Measurements from ENCODE around the gene SCMH1.

SCMH1 gene

DNA sequence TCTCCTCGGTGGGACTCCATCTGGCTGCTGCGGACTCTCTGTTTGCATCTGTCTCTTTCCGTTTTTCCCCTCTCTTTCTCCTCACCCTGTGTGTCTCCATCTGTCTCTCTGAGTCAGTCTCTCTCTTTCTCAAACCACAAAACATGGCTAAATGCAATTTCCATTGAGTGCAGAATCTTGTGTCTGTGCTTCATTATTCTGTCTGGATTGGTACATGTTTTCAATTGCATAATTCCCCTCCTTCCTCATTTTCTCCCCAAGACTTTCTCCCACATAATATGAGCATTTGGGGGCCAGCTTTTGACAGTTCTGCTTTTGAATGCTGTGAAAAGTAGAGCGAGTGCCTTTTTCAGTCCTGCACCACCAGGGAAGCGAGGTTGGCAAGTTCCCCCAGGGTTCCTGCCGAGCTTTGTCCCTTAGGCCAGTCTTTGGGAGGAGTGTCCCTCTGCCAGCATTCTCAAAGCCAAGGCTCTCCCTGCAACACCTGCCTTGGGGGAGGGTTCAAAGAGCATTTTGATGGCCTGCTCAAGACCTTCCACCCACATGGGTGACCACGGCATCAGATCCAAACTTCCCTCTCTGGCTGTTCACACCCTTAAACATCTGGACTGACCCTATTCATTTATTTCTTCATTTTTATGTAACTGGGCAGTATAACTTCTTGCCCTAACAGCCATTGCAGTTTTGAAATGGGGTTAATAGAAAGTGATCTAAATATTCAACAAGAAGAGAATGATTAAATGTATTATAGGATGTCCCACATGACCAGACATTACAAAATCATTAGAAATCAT, 32.8 kb upstream of the SCMH1 start (continued):
- TF ChIP-seq ZNF214 (tag by site-specific recombination; IDR thresholded peaks at IDR 0.05; ENCODE audit: borderline replicate concordance) (no peak), OVOL3 (tag by site-specific recombination; IDR thresholded peaks at IDR 0.05) (no peak), IKZF3 (tag by site-specific recombination; IDR thresholded peaks at IDR 0.05) (no peak), KLF9 (tag by site-specific recombination; IDR thresholded peaks at IDR 0.05; ENCODE audit: low read depth) (no peak), ZNF335 (tag by site-specific recombination; conservative IDR thresholded peaks at IDR 0.05) (no peak), ZNF629 (tag by site-specific recombination; IDR thresholded peaks at IDR 0.05) (no peak), ZNF146 (tag by site-specific recombination; IDR thresholded peaks at IDR 0.05) (no peak), ZNF23 (tag by site-specific recombination; IDR thresholded peaks at IDR 0.05; ENCODE audit: borderline replicate concordance) (no peak)

DNA sequence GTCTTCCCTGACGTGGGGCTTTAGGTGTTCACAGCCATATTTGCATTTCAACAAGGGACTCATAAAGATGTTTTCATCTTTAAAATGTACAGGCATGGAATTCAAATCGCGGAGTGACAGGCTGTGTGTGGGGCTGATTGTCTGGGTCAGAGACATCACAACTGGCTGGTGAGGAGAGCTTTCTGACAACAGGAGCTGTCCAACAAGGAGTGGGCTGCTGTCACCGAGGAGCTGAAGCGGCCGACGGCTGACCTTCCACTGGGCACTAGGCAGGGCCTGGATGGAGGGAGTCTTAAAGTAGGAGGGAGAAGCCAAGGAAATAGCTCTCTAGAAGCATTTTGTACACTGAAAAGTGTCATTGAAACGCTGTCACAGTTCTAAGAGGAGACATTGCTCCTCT, 30.5 kb upstream of the SCMH1 start:
- H3K4me1 ChIP-seq (ENCODE audit: control insufficient read depth, insufficient read depth, low read length) = no peaks in the 10 kb centered on the region
- H3K36me3 ChIP-seq (ENCODE audit: control insufficient read depth in 2 of 2, insufficient read depth in 1 of 2, low read length in 2 of 2) = no peaks in the 10 kb centered on the region
- TF ChIP-seq ZNF791 (tag by site-specific recombination; IDR thresholded peaks at IDR 0.05) = no peak
- TF ChIP-seq, protein P1, sequence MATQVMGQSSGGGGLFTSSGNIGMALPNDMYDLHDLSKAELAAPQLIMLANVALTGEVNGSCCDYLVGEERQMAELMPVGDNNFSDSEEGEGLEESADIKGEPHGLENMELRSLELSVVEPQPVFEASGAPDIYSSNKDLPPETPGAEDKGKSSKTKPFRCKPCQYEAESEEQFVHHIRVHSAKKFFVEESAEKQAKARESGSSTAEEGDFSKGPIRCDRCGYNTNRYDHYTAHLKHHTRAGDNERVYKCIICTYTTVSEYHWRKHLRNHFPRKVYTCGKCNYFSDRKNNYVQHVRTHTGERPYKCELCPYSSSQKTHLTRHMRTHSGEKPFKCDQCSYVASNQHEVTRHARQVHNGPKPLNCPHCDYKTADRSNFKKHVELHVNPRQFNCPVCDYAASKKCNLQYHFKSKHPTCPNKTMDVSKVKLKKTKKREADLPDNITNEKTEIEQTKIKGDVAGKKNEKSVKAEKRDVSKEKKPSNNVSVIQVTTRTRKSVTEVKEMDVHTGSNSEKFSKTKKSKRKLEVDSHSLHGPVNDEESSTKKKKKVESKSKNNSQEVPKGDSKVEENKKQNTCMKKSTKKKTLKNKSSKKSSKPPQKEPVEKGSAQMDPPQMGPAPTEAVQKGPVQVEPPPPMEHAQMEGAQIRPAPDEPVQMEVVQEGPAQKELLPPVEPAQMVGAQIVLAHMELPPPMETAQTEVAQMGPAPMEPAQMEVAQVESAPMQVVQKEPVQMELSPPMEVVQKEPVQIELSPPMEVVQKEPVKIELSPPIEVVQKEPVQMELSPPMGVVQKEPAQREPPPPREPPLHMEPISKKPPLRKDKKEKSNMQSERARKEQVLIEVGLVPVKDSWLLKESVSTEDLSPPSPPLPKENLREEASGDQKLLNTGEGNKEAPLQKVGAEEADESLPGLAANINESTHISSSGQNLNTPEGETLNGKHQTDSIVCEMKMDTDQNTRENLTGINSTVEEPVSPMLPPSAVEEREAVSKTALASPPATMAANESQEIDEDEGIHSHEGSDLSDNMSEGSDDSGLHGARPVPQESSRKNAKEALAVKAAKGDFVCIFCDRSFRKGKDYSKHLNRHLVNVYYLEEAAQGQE (tag by site-specific recombination; IDR thresholded peaks at IDR 0.05) = peak; percentile 73
- no peak overlapping the region for H3K27ac ChIP-seq (ENCODE audit: extremely low read depth, low read depth, low read length)
- no peaks in the 10 kb centered on the region for H3K9me3 ChIP-seq (ENCODE audit: control insufficient read depth, insufficient read depth, low read depth, low read length)
- ChIA-PET CTCF (interaction anchor here (0.6 to 1.9 kb wide), 3 partner anchors 10 to 163 kb away, joined by 3 to 11 read pairs (median 3); no protein-coding TSS in a partner anchor), POLR2A (no interaction called here)
- H3K4me3 ChIP-seq (ENCODE audit: low read depth, low read length) = no peak overlapping the region

DNA sequence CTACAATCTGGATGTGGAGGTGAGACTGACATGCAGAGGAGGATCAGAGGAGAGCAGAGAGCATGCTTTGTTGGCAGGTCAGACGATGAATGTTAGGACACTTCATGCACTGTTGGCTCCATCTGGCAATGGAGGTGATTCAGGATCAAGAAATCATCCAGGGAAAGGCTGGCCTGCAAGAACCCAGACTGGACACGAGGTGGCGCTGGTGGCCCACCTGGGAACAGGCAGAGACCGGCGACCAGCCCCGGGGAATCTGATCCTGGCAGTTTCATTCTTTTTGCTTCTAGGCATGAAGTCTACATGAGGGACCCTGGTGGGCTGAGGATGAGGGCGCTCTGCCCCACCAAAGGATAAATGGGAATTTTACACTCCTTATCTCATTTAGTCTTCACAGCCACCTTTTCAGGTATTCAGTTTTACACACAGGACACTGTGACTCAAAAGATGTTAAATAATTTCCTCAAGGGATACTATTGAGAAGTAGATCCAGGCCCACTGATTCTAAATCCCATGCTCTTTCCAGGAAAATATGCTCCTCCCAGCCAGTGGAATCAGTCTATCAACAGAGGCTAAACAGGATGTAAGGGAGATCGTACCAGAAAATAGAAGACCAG, 26.2 kb upstream of the SCMH1 start:
- POLR2A ChIA-PET = no interaction called here
- CTCF ChIA-PET = interaction anchor here (0.7 to 1.6 kb wide), 8 partner anchors 15 to 310 kb away, joined by 3 to 9 read pairs (median 4); no protein-coding TSS in a partner anchor
- no peak overlapping the region for H3K27ac ChIP-seq (ENCODE audit: extremely low read depth, low read depth, low read length)
- TF ChIP-seq, protein P2, sequence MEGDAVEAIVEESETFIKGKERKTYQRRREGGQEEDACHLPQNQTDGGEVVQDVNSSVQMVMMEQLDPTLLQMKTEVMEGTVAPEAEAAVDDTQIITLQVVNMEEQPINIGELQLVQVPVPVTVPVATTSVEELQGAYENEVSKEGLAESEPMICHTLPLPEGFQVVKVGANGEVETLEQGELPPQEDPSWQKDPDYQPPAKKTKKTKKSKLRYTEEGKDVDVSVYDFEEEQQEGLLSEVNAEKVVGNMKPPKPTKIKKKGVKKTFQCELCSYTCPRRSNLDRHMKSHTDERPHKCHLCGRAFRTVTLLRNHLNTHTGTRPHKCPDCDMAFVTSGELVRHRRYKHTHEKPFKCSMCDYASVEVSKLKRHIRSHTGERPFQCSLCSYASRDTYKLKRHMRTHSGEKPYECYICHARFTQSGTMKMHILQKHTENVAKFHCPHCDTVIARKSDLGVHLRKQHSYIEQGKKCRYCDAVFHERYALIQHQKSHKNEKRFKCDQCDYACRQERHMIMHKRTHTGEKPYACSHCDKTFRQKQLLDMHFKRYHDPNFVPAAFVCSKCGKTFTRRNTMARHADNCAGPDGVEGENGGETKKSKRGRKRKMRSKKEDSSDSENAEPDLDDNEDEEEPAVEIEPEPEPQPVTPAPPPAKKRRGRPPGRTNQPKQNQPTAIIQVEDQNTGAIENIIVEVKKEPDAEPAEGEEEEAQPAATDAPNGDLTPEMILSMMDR (tag by site-specific recombination; IDR thresholded peaks at IDR 0.05) = peak; percentile 88
- TF ChIP-seq MZF1 (tag by site-specific recombination; IDR thresholded peaks at IDR 0.05; ENCODE audit: borderline replicate concordance) = no peak
- peak; percentile 93 for TF ChIP-seq ZNF654 (tag by site-specific recombination; IDR thresholded peaks at IDR 0.05; ENCODE audit: low read depth)
- TF ChIP-seq, protein P3, sequence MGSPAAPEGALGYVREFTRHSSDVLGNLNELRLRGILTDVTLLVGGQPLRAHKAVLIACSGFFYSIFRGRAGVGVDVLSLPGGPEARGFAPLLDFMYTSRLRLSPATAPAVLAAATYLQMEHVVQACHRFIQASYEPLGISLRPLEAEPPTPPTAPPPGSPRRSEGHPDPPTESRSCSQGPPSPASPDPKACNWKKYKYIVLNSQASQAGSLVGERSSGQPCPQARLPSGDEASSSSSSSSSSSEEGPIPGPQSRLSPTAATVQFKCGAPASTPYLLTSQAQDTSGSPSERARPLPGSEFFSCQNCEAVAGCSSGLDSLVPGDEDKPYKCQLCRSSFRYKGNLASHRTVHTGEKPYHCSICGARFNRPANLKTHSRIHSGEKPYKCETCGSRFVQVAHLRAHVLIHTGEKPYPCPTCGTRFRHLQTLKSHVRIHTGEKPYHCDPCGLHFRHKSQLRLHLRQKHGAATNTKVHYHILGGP (tag by site-specific recombination; IDR thresholded peaks at IDR 0.05) = peak; percentile 51; the same call in 1 of the 2 replicates
- TF ChIP-seq ZBTB8A (tag by site-specific recombination; IDR thresholded peaks at IDR 0.05) = peak; percentile 30; the same call in 1 of the 2 replicates
- no peak for TF ChIP-seq ZNF830 (tag by site-specific recombination; IDR thresholded peaks at IDR 0.05; ENCODE audit: low read depth)
- no peak for TF ChIP-seq ZNF223 (tag by site-specific recombination; IDR thresholded peaks at IDR 0.05)
- peak; percentile 55 for TF ChIP-seq ZBTB17 (tag by site-specific recombination; IDR thresholded peaks at IDR 0.05)
- TF ChIP-seq ZNF660 (tag by site-specific recombination; IDR thresholded peaks at IDR 0.05) = peak; percentile 54; the same call in 1 of the 2 replicates
- TF ChIP-seq ZNF514 (tag by site-specific recombination; IDR thresholded peaks at IDR 0.05) = no peak
- no peak for TF ChIP-seq KLF7 (tag by site-specific recombination; IDR thresholded peaks at IDR 0.05; ENCODE audit: borderline replicate concordance)
- TF ChIP-seq ZFP37 (tag by site-specific recombination; IDR thresholded peaks at IDR 0.05) = 0 out of 2 replicates have a peak, but pooled peaks have one; percentile 54
- no peaks in the 10 kb centered on the region for H3K36me3 ChIP-seq (ENCODE audit: control insufficient read depth in 2 of 2, insufficient read depth in 1 of 2, low read length in 2 of 2)
- no peaks in the 10 kb centered on the region for H3K9me3 ChIP-seq (ENCODE audit: control insufficient read depth, insufficient read depth, low read depth, low read length)
- H3K4me3 ChIP-seq (ENCODE audit: low read depth, low read length) = no peak overlapping the region
- no peaks in the 10 kb centered on the region for H3K4me1 ChIP-seq (ENCODE audit: control insufficient read depth, insufficient read depth, low read length)
